ENCODE results near the gene PHLDB2. TPM values are rescaled to one million over a fixed set of nuclear protein-coding genes. Genes with fewer than 3 reads are reported as not detected.

The PHLDB2 gene
- total and polyA plus RNA-seq, 5 donors from 2014 or later, result 1.6 to 5.9 (median 2.1) TPM

DNA sequence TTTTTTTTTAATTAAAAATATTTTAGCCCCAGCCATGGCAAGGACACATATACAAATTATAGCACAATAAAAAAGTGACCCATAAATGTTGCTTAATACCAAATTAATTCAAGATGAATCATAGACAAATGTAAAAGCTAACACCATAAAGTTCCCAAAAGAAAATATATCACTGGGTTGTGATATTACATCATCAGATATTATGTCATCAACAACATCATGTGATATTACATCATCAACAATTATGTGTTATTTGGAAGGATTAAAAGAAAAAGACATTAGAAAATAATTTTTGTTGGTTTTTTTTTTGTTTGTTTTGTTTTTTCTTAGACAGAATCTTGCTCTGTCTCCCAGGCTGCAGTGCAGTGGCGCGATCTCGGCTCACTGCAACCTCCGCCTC lies 85.3 kb downstream of the PHLDB2 start:
- H3K4me3 ChIP-seq (ENCODE audit: low read depth, low read length), result no peak overlapping the region
- peaks cover 11% of the 10 kb centered on the region for H3K36me3 Mint-ChIP-seq
- H3K9me3 ChIP-seq (ENCODE audit: control insufficient read depth in 2 of 2, low read length in 2 of 2), result no peaks in the 10 kb centered on the region
- H3K9me3 Mint-ChIP-seq, result no peaks in the 10 kb centered on the region
- no peaks in the 10 kb centered on the region for H3K4me1 Mint-ChIP-seq
- H3K27ac Mint-ChIP-seq, result no peak overlapping the region
- H3K27me3 ChIP-seq (ENCODE audit: control insufficient read depth, insufficient read depth, low read length), result no peaks in the 10 kb centered on the region
- H3K27me3 Mint-ChIP-seq, result peaks cover 6% of the 10 kb centered on the region
- H3K4me1 ChIP-seq (ENCODE audit: control insufficient read depth, insufficient read depth, low read length, poor library complexity, severe bottlenecking), result no peaks in the 10 kb centered on the region
- H3K36me3 ChIP-seq (ENCODE audit: control insufficient read depth, insufficient read depth, low read length), result no peaks in the 10 kb centered on the region
- DNase-seq (no peak), ATAC-seq (ENCODE audit: low read depth in 2 of 2) (no peak)
- H3K27ac ChIP-seq (ENCODE audit: insufficient read depth, low read length, poor library complexity, severe bottlenecking), result no peak overlapping the region
- no peak overlapping the region for H3K4me3 Mint-ChIP-seq

- H3K27ac ChIP-seq (ENCODE audit: insufficient read depth, low read length, poor library complexity, severe bottlenecking), result no peak overlapping the region
- Mint-ChIP-seq H3K9me3 (no peaks in the 10 kb centered on the region), H3K36me3 (no peaks in the 10 kb centered on the region), H3K27ac (no peak overlapping the region), H3K27me3 (peaks cover 6% of the 10 kb centered on the region), H3K4me3 (no peak overlapping the region), H3K4me1 (no peaks in the 10 kb centered on the region)
- H3K36me3 ChIP-seq (ENCODE audit: control insufficient read depth, insufficient read depth, low read length), result no peaks in the 10 kb centered on the region
- no peaks in the 10 kb centered on the region for H3K4me1 ChIP-seq (ENCODE audit: control insufficient read depth, insufficient read depth, low read length, poor library complexity, severe bottlenecking)
- H3K9me3 ChIP-seq (ENCODE audit: control insufficient read depth in 2 of 2, low read length in 2 of 2), result no peaks in the 10 kb centered on the region
- H3K27me3 ChIP-seq (ENCODE audit: control insufficient read depth, insufficient read depth, low read length), result no peaks in the 10 kb centered on the region
- no peak for ATAC-seq (ENCODE audit: low read depth in 2 of 2)
- H3K4me3 ChIP-seq (ENCODE audit: low read depth, low read length), result no peak overlapping the region
- DNase-seq, result no peak
Observed at GRCh38 chr3:111947231-111947630, 88.2 kb downstream of the PHLDB2 start.

- Mint-ChIP-seq H3K4me1 (no peaks in the 10 kb centered on the region), H3K27me3 (peaks cover 6% of the 10 kb centered on the region), H3K36me3 (no peaks in the 10 kb centered on the region), H3K27ac (peak overlapping the region in 1 of 3 donors; percentile 39), H3K9me3 (no peaks in the 10 kb centered on the region), H3K4me3 (no peak overlapping the region)
- ATAC-seq (ENCODE audit: low read depth in 2 of 2) (no peak), DNase-seq (no peak)
- Histone ChIP-seq H3K27me3 (ENCODE audit: control insufficient read depth, insufficient read depth, low read length) (no peaks in the 10 kb centered on the region), H3K4me1 (ENCODE audit: control insufficient read depth, insufficient read depth, low read length, poor library complexity, severe bottlenecking) (no peaks in the 10 kb centered on the region), H3K4me3 (ENCODE audit: low read depth, low read length) (no peak overlapping the region), H3K27ac (ENCODE audit: insufficient read depth, low read length, poor library complexity, severe bottlenecking) (no peak overlapping the region), H3K36me3 (ENCODE audit: control insufficient read depth, insufficient read depth, low read length) (no peaks in the 10 kb centered on the region), H3K9me3 (ENCODE audit: control insufficient read depth in 2 of 2, low read length in 2 of 2) (no peaks in the 10 kb centered on the region)
Observed at GRCh38 chr3:111948786-111949185, 89.7 kb downstream of the PHLDB2 start.

DNA sequence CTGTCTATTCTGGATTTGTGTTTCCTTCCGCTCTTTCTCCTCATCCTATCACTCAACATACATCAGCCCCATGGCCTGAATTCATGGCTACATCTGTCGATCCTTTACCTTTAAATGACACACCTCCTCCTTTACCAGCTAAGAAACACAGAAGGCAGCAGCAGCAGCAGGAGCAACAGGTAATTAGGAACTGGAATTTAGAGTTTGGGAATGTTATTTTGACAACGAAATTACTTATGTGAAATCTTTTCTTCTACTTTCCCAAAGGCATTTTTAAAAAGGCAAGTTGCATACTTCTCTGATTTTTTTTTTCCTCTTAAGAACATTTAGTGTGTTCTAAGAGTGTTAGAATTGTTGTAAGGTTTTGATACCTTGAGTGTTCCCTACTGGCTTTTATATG lies 90.6 kb downstream of the PHLDB2 start:
- H3K27me3 ChIP-seq (ENCODE audit: control insufficient read depth, insufficient read depth, low read length), result no peaks in the 10 kb centered on the region
- H3K27ac Mint-ChIP-seq, result no peak overlapping the region
- ATAC-seq (ENCODE audit: low read depth in 2 of 2) (no peak), DNase-seq (no peak)
- no peaks in the 10 kb centered on the region for H3K9me3 Mint-ChIP-seq
- H3K27ac ChIP-seq (ENCODE audit: insufficient read depth, low read length, poor library complexity, severe bottlenecking), result no peak overlapping the region
- H3K4me3 Mint-ChIP-seq, result no peak overlapping the region
- no peak overlapping the region for H3K4me3 ChIP-seq (ENCODE audit: low read depth, low read length)
- no peaks in the 10 kb centered on the region for H3K4me1 Mint-ChIP-seq
- no peaks in the 10 kb centered on the region for H3K36me3 ChIP-seq (ENCODE audit: control insufficient read depth, insufficient read depth, low read length)
- H3K9me3 ChIP-seq (ENCODE audit: control insufficient read depth in 2 of 2, low read length in 2 of 2), result no peaks in the 10 kb centered on the region
- H3K27me3 Mint-ChIP-seq, result peaks cover 10% of the 10 kb centered on the region
- H3K36me3 Mint-ChIP-seq, result no peaks in the 10 kb centered on the region
- no peaks in the 10 kb centered on the region for H3K4me1 ChIP-seq (ENCODE audit: control insufficient read depth, insufficient read depth, low read length, poor library complexity, severe bottlenecking)

GRCh38 chr3:111951032-111951431 lies 92.0 kb downstream of the PHLDB2 start:
- H3K36me3 ChIP-seq (ENCODE audit: control insufficient read depth, insufficient read depth, low read length), result no peaks in the 10 kb centered on the region
- no peak for ATAC-seq (ENCODE audit: low read depth in 2 of 2)
- no peak for DNase-seq
- no peaks in the 10 kb centered on the region for H3K36me3 Mint-ChIP-seq
- H3K4me3 ChIP-seq (ENCODE audit: low read depth, low read length), result no peak overlapping the region
- H3K27ac Mint-ChIP-seq, result no peak overlapping the region
- no peaks in the 10 kb centered on the region for H3K9me3 ChIP-seq (ENCODE audit: control insufficient read depth in 2 of 2, low read length in 2 of 2)
- H3K27ac ChIP-seq (ENCODE audit: insufficient read depth, low read length, poor library complexity, severe bottlenecking), result no peak overlapping the region
- no peaks in the 10 kb centered on the region for H3K4me1 ChIP-seq (ENCODE audit: control insufficient read depth, insufficient read depth, low read length, poor library complexity, severe bottlenecking)
- no peaks in the 10 kb centered on the region for H3K4me1 Mint-ChIP-seq
- H3K27me3 ChIP-seq (ENCODE audit: control insufficient read depth, insufficient read depth, low read length), result no peaks in the 10 kb centered on the region
- no peaks in the 10 kb centered on the region for H3K9me3 Mint-ChIP-seq
- H3K4me3 Mint-ChIP-seq, result no peak overlapping the region
- H3K27me3 Mint-ChIP-seq, result peaks cover 10% of the 10 kb centered on the region

DNA sequence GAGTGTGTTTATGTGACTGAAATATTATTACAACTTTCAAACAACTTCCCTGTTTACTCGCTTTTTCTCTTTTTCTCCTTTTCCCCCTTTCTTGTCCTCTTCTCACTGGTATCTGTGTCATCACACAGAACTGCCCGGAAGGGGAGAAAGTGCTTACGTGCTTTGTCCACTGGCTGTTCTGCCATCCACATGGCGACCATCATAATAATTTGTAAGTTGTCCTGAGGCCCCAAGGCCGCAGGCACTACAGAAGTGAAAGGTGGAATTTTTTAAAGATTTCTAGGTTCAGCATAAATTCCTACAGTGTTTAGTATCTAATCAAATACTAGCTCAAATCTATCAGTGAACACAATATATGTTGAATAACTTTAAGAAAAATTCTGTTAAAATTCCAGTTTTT lies 93.0 kb downstream of the PHLDB2 start:
- H3K4me3 Mint-ChIP-seq, result no peak overlapping the region
- H3K4me1 ChIP-seq (ENCODE audit: control insufficient read depth, insufficient read depth, low read length, poor library complexity, severe bottlenecking), result no peaks in the 10 kb centered on the region
- H3K27me3 ChIP-seq (ENCODE audit: control insufficient read depth, insufficient read depth, low read length), result no peaks in the 10 kb centered on the region
- no peaks in the 10 kb centered on the region for H3K36me3 ChIP-seq (ENCODE audit: control insufficient read depth, insufficient read depth, low read length)
- H3K36me3 Mint-ChIP-seq, result no peaks in the 10 kb centered on the region
- H3K27ac Mint-ChIP-seq, result no peak overlapping the region
- peaks cover 10% of the 10 kb centered on the region for H3K27me3 Mint-ChIP-seq
- ATAC-seq (ENCODE audit: low read depth in 2 of 2) (no peak), DNase-seq (no peak)
- no peak overlapping the region for H3K27ac ChIP-seq (ENCODE audit: insufficient read depth, low read length, poor library complexity, severe bottlenecking)
- no peaks in the 10 kb centered on the region for H3K9me3 Mint-ChIP-seq
- no peaks in the 10 kb centered on the region for H3K4me1 Mint-ChIP-seq
- H3K4me3 ChIP-seq (ENCODE audit: low read depth, low read length), result no peak overlapping the region
- no peaks in the 10 kb centered on the region for H3K9me3 ChIP-seq (ENCODE audit: control insufficient read depth in 2 of 2, low read length in 2 of 2)

- H3K9me3 Mint-ChIP-seq, result no peaks in the 10 kb centered on the region
- Histone ChIP-seq H3K4me1 (ENCODE audit: control insufficient read depth, insufficient read depth, low read length, poor library complexity, severe bottlenecking) (no peaks in the 10 kb centered on the region), H3K9me3 (ENCODE audit: control insufficient read depth in 2 of 2, low read length in 2 of 2) (no peaks in the 10 kb centered on the region), H3K4me3 (ENCODE audit: low read depth, low read length) (no peak overlapping the region), H3K27ac (ENCODE audit: insufficient read depth, low read length, poor library complexity, severe bottlenecking) (no peak overlapping the region), H3K27me3 (ENCODE audit: control insufficient read depth, insufficient read depth, low read length) (no peaks in the 10 kb centered on the region), H3K36me3 (ENCODE audit: control insufficient read depth, insufficient read depth, low read length) (no peaks in the 10 kb centered on the region)
- H3K4me3 Mint-ChIP-seq, result no peak overlapping the region
- H3K27ac Mint-ChIP-seq, result no peak overlapping the region
- H3K4me1 Mint-ChIP-seq, result no peaks in the 10 kb centered on the region
- DNase-seq (no peak), ATAC-seq (ENCODE audit: low read depth in 2 of 2) (no peak)
- H3K27me3 Mint-ChIP-seq, result peaks cover 15% of the 10 kb centered on the region
- no peaks in the 10 kb centered on the region for H3K36me3 Mint-ChIP-seq
Observed at GRCh38 chr3:111952866-111953450, 93.9 kb downstream of the PHLDB2 start.

- H3K27ac Mint-ChIP-seq, result no peak overlapping the region
Observed at GRCh38 chr3:111954228-111954990, 95.3 kb downstream of the PHLDB2 start.

More at GRCh38 chr3:111954228-111954990, 95.3 kb downstream of the PHLDB2 start:
- no peaks in the 10 kb centered on the region for H3K4me1 ChIP-seq (ENCODE audit: control insufficient read depth, insufficient read depth, low read length, poor library complexity, severe bottlenecking)
- Mint-ChIP-seq H3K4me1 (no peaks in the 10 kb centered on the region), H3K4me3 (no peak overlapping the region), H3K36me3 (no peaks in the 10 kb centered on the region), H3K9me3 (peaks cover 0 to 1% (median 0%) of the 10 kb centered on the region in 7 donors), H3K27me3 (peaks cover 14% of the 10 kb centered on the region)
- no peaks in the 10 kb centered on the region for H3K27me3 ChIP-seq (ENCODE audit: control insufficient read depth, insufficient read depth, low read length)
- ATAC-seq (ENCODE audit: low read depth in 2 of 2) (no peak), DNase-seq (no peak)
- H3K4me3 ChIP-seq (ENCODE audit: low read depth, low read length), result no peak overlapping the region
- H3K27ac ChIP-seq (ENCODE audit: insufficient read depth, low read length, poor library complexity, severe bottlenecking), result no peak overlapping the region
- H3K9me3 ChIP-seq (ENCODE audit: control insufficient read depth in 2 of 2, low read length in 2 of 2), result no peaks in the 10 kb centered on the region
- no peaks in the 10 kb centered on the region for H3K36me3 ChIP-seq (ENCODE audit: control insufficient read depth, insufficient read depth, low read length)

All from CD4-positive, CD25-positive, alpha-beta regulatory T cell (primary cell).